Subcutaneous adipose tissue (tissue), 4 donors: Measurements from ENCODE around the gene MGAT5. TPM values are rescaled to one million over a fixed set of nuclear protein-coding genes. Genes with fewer than 3 reads are reported as not detected.

Experiments
- total RNA-seq, 4 donors: library from RNA; depleted of rRNA; stranded (reverse); fragments of >200 nt; gene quantifications; one replicate each; pipeline ENCODE4 v1.1.0, GENCODE V29; 2016
- TF ChIP-seq, protein P1 (sequence below): fragments of 450-650 bp; IDR thresholded peaks from one replicate; pipeline ENCODE4 v1.5.1; 2016; ENCODE audit warnings: low read depth, mild to moderate bottlenecking, control low read depth, antibody characterized with exemption, moderate library complexity

Gene MGAT5
- total RNA-seq, 4 donors from 2014 or later = 22.0 to 42.8 (median 32.2) TPM

DNA sequence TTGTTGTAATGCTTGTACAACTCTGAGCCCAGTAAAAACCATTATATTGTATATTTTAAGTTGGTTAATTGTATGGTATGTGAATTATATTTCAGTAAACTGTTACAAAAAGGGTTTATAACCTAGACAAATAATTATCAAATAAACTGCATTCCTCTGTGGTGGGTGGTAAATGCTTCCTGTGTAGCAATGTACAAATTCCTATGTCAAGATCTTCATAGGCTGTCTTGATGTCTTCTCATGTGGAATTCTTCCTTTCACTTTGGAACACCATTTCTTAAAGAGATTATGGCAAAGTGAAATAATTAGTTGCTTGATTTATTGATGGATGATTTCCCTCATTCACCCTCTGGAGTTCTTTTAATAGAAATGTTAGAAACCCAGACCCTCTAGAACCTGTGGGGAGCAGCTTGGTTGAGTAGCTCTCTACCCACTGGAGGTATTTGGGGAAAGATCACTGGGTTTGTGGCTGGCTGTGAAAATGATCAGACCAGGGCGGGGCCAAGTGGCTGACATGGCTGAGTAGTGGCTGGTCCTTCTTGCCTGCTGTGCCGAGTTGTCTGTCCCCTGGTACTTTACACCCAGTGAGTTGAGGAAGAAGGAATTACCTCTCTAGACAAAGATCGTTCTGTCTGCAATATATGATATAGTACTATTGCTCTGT lies 22.4 kb upstream of the MGAT5 start:
- TF ChIP-seq, protein P1, sequence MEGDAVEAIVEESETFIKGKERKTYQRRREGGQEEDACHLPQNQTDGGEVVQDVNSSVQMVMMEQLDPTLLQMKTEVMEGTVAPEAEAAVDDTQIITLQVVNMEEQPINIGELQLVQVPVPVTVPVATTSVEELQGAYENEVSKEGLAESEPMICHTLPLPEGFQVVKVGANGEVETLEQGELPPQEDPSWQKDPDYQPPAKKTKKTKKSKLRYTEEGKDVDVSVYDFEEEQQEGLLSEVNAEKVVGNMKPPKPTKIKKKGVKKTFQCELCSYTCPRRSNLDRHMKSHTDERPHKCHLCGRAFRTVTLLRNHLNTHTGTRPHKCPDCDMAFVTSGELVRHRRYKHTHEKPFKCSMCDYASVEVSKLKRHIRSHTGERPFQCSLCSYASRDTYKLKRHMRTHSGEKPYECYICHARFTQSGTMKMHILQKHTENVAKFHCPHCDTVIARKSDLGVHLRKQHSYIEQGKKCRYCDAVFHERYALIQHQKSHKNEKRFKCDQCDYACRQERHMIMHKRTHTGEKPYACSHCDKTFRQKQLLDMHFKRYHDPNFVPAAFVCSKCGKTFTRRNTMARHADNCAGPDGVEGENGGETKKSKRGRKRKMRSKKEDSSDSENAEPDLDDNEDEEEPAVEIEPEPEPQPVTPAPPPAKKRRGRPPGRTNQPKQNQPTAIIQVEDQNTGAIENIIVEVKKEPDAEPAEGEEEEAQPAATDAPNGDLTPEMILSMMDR = no peak

DNA sequence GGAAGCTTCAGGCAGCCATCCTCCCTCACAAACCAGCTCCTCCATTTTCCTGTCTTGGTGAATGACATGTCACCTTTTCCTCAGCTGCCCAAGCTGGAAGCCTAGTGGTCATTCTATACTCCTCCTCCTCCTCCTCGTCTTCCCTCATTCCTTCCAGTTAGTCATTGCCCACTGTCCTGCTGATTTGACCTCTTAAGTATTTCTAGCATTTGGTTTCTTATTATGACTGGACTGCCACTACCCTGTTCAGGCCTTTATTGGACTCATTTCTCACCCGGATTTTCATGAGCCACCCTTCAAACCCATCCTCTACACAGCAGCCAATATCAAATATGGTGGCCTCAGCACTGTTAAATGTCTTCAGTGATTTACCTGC lies 21.9 kb upstream of the MGAT5 start:
- TF ChIP-seq, protein P1 = no peak

DNA sequence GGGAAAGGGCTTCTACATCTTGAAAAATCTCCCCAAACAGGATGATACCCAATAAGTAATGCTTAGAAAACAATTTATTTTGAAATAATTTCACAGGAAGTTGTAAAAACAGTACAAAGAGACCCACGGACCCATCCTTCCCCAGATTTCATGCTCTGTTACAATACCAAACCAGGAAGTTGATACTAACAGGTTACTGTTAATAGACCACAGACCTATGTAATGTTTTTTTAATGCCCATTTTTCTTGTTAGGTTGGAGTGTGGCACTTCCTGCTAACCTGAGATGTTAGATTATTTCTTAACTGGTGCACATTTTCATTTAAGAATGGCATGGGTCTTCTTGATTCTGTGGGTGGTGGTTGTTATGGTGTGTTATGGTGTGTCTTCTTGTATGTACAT lies 21.4 kb upstream of the MGAT5 start:
- TF ChIP-seq, protein P1 = no peak

DNA sequence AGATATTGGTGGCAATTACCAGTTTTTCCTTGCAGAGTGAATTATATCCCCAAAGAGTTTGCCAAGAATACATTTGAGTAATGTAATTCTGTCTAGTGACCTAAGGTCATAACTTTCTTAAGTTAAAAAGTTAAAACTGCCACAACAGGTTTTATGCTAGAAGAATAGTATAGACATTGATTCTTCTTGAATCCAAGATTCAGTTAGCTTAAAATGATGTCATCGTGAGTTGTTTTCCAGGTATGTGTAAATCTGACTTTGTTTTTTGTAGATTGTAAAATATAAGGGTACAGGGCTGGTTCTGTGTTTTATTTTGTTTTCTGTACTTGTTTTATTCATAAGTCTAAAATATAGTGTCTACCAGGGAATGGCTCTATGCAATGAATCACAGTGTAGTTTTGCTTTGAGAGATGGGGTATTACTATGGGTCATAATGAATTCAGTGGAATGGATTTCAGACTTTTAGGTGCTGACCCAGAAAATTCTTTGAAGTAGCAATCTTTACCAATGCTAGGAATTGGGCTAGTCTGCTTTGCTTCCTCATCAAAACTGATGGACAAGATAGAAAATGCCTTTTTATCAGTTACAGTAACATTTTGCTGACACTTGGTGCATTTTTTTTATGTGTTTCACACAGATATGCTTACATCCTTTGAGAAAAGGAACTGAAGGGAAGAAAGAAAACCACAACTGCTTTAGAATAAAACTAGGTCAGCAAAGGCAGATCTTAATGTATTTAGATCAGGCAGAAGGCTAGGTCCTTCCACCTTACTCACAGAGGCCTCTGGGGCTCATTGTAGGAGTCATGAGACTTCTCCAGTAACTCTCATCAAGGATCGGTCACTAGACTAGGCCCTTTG lies 20.8 kb upstream of the MGAT5 start:
- TF ChIP-seq, protein P1 = no peak

DNA sequence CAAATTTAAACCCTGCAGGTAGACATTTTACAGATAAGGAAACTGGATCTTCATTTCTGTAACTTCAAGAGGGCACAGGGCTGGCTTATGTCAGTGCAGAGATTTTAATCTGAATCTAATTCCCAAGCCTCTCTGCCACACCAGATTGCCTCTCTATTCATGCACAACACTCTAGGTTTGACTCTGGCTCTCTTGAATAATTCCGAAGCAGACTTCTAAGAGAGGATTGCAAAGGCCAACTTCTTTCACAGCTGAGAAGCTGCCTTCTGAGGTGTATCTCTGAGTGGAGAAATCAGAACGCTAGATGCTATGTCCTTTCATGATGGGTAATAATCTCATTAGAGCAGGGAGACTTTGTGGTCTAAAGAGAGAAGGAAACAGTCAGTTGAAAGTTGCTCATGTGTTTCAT lies 20.1 kb upstream of the MGAT5 start:
- TF ChIP-seq, protein P1 = no peak

DNA sequence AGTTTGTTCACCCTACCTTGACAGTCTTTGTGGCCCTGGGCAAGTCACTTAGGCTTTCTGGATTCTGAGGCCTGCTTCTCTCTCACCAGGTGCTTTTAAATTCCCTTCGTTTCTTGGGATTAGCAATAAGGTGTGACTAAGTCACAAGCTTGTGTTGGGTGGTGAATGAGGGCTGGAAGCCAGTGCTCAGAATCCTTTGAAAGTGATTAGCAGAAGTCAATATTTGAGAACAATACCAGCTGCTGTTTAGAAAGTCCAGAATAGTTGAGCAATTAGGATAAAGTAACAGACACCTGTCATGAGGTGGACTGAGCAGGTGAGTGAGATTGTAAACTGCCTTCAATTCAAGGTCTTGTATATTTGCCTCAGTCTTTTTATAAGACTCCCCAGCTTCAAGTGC lies 19.3 kb upstream of the MGAT5 start:
- TF ChIP-seq, protein P1 = no peak

DNA sequence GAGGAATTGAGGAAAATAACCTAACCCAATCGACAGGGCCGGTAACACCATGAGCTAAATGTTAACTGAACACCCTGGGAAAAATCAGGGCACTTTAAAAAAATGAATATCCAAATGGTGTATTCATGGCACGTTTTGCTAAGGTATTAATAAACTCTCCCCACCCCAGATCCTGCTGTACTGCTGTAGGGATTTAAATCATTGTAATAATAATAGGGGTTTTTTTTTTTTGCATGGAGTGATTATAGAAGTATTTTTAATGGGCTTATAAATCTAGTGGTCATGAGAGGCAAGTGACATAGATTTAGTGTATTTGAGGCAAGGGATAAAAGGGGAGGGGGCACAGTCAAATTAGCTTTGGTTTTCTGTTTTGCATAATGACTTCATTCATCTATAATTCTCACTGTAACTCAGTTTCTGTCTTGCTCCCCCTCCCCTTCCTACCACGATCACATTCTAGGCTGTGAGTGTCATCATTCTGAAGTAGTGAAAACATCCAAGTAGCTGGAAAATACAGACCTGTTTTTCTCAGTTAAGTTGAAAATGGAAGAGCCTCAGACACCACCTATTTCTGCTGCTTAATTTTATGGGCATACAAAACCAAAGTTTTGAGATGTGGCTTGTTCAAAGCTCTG lies 18.2 kb upstream of the MGAT5 start:
- TF ChIP-seq, protein P1 = no peak
